NCI-H446 treated with DMSO at 0.1 percent for 48 hours (cell line): ENCODE measurements around the gene HINT1.
A peak's percentile ranks its signal among the peaks of the same experiment; 100 is the strongest.
"Not testable (repeated sequence)": the region's sequence is repeated elsewhere in the genome, so short reads cannot be mapped to it uniquely, and the experiment has no call there.

ENCODE experiments used
- DNase-seq: peaks from one replicate; lab custom pipeline; 2025; lab: John Stamatoyannopoulos, UW

The HINT1 gene

DNA sequence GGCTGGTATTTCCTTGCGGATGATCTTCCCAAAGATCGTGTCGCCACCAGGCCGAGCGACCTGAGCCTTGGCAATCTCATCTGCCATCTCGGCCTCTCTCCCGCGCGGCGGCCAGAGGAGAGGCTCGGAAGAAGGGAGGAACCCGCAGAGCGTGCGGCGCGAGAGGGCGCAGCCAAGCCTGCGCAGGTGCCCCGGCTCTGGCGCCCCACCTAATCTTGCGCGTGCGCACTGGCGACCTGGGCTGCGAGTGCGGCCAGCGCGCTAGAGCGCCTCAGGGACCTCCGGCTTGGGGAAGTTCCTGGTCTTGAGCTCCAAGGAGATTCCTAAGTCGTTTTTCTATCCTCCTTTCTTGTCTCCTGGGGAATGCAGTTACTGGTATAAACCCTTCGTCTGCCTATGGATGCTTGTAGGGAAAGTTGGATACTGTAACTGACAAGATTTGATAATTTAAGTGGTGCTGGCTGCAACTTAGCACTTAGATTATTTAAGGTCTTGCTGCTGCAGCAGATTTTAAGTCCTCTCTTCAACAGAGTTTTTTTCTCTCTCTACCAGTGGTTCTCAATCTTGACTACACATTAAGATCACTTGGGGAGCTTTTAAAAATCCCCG is at the start of gene HINT1:
Gene HINT1 (minus strand): TSS at position 138 of the 609 bp plus-strand sequence. CDS start 51 bp downstream, at position 87.
- DNase-seq, result peak; percentile 72

DNA sequence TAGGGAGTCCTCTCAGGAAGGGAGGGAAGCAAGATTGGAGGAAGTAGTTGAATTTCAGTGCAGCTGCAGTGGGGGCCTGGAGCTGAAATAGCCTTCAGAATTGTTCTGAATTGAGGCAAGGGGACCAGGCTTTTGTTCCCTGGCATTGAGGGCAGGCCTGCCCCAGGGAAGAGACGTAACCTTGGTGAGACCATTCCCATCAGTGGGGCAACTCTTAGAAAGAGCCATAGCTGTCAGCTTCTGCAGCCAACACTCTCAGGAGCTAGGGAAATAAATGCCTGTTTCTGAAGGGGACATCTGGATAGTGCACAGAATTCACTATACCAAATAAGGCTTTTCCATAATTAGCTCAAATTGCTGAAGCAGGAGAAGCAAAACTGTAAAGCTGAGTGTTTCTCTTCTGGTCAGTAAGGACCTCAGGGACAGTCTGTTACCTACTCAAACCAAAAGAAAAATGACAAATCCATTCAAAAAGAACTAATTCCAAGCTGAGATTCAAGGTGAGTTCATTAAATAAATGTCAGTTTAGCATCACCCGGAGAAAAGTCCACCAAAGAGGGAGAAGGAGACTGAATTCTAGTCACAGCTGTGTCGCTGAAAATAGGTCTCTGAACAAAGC is 49.7 kb upstream of the HINT1 start:
- DNase-seq, result no peak

GRCh38 chr5:131212471-131213021 is 47.5 kb upstream of the HINT1 start:
- DNase-seq, result no peak

DNA sequence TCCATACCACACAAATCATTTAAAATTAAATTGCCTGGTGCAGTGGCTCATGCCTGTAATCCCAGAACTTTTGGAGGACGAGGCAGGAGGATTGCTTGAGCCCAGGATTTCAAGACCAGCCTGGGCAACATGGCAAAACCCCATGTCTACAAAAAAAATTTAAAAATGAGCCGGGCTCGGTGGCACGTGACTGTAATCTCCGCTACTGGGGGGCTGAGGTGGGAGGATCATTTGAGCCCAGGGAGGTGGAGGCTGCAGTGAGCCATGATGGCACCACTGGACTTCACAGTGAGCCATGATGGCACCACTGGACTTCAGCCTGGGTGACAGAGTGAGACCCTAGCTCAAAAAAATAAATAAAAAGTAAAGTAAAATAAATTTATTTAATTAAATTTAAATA is 46.6 kb upstream of the HINT1 start:
- DNase-seq, result no peak

DNA sequence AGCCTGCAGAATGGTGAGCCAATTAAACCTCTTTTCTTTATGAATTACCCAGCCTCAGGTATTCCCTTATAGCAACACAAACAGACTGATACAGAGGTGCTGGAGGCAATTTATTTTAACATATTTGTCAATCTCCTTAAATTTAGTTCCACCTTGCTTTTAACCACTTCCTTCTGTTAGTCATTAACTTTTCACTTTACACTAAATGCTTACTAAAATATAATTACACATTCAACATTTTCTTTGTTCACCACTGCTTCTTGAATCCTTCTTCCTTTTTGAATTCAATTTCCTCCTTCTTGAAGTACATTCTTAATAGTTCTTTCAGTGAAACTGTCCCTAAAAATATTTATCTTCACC is 45.1 kb upstream of the HINT1 start:
- DNase-seq, result no peak

DNA sequence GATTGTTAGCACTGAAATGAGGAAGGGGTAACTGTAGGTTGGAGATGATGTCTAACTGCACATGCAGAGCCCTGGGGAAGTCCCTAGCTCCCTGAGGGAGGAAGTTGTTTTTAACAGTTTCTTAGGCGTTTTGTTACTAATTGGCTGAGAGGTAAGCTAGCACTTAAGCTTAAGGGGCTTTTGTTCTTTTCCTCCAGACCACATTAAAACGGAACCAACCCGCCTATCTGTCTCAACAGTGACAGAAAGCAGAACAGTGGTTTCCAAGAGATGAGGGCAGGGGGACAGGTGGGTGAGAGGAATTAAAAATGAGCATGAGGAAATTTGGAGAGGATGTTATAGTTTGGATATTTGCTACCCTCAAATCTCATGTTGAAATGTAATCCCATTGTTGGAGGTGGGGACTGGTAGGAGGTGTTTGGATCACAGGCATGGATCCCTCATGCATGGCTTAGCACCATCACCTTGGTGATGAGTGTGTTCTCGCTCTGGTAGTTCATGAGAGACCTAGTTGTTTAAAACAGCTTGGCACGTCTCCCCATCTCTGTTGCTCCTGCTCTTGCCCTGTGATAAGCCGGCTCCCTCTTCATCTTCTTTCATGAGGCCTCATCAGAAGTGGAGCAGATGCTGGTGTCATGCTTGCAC is 44.6 kb upstream of the HINT1 start:
- DNase-seq, result peak; percentile 3

DNA sequence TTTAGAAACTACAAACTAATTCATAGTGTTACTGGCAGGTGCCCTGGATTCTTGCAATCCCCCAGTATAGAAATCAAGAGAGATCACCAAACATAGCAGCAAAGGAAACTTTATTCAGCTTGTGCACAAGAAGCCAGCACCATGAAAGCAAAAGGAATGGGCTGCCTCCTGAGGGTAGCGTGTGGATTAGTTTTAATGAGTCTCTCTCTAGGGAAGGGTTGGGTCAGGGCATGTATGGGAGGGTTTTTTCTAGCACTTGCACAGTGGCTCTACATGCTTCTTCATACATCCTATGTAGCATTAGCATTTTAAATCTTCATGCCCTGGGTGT is 44.1 kb upstream of the HINT1 start:
- DNase-seq, result no peak

DNA sequence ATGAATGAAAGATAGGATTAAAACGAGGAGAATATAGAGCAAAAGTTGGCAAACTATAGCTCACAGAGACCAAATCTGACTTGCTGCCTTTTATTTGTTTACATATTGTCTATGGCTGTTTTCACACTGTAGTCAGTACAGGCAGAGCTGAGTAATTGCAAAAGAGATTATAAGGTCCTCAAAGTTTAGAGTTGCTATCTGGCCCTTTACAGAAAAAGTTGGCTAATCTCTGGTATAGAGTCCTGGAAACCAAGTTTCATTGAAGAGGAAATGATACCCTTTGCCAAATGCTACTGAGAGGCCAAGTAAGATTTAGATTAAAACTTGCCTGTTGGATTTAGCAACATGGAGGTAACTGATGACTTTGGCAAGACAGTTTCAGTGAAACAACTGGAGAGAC is 41.7 kb upstream of the HINT1 start:
- DNase-seq, result no peak

DNA sequence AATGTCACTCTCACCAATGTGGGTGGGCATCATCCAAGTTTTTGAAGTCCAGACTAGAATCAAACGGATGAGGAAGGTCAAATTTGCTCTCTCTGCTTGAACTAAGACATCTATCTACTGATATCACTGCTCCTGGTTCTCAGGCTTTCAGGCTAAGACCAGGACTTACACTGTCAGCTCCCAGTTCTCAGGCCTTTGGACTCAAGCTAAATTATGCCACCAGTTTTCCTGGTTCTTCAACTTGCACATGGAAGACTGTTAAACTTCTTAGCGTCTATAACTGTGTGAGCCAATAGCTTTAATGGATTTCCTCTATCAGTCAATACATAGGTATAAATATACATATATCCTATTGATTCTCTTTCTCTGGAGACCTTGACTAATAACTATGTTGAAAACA is 41.0 kb upstream of the HINT1 start:
- DNase-seq, result no peak

DNA sequence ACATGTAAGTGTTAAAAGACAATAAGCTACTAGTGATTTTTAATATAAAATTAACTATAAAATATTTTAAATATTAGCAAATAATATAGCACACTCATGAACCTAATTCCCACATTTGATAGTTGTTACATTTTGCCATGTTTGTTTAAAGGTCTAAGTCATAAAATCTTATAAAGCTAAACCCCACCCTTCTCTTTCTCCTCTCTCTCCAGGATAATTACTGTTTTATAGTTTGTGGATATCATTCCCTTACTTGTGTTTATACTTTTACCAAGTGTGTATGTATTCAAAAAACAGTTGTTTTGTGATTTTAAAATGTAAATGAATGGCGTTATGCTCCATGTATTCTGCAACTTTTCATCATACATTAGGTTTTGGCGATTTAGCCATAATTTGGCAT is 39.9 kb upstream of the HINT1 start:
- DNase-seq, result no peak

DNA sequence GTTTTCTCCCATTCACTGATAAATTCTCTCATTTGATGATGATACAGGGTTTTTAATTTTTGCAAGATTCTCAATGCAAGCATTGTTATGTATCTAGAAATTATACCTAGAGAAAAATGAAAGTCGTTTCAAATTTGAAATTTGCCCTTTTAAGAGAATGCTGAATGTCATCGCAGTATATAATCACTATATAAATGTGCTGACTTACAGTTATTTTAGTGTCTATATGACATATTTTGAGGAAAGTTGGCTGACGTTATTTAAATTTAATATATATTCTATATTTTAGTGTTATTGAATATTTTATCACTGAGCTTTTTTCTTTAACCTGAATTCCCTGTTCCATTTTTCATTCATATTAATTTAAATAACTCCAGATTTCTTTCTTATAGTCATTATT is 35.5 kb upstream of the HINT1 start:
- no peak for DNase-seq

- no peak for DNase-seq
These were observed 33.6 kb upstream of the HINT1 start for GRCh38 chr5:131198625-131199024.

DNA sequence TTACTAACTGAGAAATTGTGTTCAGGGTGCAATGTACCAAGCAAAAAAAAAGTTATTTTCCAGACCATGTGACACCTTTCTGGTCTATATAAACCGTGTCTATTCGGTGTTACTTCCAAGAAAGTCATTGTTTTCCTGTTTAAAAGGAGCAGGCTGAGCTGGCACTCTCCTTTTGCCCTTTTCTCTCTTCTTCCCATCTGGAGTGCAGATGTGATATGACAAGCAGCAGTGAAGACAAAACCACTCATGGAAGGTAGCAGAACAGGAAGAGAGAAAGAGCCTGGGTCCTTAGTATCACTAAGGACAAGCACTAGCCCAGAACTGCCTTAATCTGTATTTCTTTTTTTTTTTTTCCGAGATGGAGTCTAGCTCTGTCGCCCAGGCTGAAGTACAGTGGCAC is 31.3 kb upstream of the HINT1 start:
- DNase-seq, result no peak

DNA sequence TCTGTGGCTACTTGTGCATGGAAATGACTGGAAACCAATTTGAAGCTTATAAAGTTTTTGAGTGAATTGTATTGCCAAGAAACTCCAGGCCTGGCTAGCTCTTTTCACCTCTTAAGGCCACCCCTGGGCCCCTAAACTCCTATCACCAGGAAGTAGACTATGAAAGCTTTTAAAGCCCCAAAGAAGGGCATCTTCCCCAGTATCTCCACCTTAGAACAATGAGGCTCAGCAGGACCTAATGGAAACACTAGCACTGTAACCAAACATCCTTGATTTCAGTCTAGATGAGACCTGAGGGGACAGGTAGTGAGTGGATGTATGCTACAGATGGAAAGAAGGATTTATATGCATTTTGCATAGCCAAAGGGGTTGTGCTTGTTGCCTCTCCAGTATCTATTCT is 30.6 kb upstream of the HINT1 start:
- DNase-seq, result no peak

- no peak for DNase-seq
These were observed 29.7 kb upstream of the HINT1 start for GRCh38 chr5:131194725-131195124.

DNA sequence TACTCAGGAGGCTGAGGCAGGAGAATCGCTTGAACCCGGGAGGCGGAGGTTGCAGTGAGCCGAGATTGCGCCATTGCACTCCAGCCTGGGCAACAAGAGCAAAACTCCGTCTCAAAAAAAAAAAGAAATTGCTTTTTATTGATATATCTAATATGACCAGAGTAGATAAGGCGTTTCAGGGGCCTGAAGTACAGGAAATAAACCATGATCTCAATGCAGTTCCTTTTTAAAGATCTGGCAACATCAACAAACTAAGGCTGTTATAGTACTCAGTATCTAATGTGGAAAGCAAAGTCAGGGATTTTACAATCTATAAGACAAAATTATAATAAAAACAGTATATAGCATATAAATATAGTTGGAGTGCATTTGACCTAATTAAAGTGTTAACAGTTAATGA is 28.8 kb upstream of the HINT1 start:
- DNase-seq, result not testable (repeated sequence)

DNA sequence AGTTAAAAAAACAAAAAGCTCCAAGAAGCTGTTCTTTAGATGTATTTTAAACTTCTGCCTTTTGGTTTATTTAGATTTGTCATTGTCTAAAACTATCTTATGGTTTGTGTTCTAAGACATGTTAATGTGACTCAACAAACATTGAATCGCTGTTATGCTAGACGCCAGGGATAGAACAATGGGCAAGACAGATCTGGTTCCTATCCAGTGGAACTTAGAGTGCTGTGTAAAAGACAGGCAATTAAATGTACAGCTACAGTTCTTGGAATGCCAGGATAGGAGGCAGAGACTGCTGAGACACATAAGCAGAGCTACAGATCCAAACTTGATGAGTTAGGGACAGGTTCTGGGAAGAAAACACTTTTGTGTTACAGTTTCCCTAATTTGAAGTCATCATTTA is 28.1 kb upstream of the HINT1 start:
- DNase-seq, result no peak

- DNase-seq, result no peak
These were observed 21.7 kb upstream of the HINT1 start for GRCh38 chr5:131186561-131187256.

- DNase-seq, result no peak
These were observed 20.6 kb upstream of the HINT1 start for GRCh38 chr5:131185523-131186104.

- no peak for DNase-seq
These were observed 17.8 kb upstream of the HINT1 start for GRCh38 chr5:131182839-131183238.

GRCh38 chr5:131180407-131180806 is 15.4 kb upstream of the HINT1 start:
- DNase-seq, result no peak

DNA sequence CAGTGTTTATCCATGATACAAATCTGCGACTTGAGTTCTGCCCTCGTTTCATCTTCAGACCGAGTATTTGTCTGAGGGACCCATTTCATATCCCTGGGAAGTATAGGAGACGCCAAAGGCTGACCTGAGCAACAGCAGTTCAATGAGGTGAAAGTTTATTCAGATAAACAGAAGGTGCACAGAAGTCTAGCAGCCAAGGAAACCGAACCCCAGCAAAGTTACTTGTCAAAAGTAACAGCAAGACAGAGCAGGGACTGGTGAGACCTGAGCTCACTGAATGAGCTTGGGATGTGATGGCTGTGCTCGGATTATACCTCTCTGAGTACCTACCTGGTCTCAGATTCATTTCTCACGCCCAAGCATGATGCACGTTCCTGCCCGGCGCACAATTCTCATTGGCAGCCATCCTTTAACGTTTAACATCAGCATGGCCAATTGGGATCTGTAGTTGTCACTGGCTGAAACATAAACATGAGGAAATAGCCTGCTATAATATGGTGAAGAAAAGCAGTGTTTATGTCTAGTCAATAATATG is 6.3 kb upstream of the HINT1 start:
- DNase-seq, result no peak
